ENCODE measurements around the gene GIPC2. TPM values are rescaled to one million over a fixed set of nuclear protein-coding genes. Genes with fewer than 3 reads are reported as not detected.

Gene GIPC2
- total and polyA plus RNA-seq, 9 of the 15 experiments (the other 6 are each of a cell fraction or from before 2014, with no cell fraction given), result 0.01 to 0.05 (median 0.04) TPM; not detected in 3

GRCh38 chr1:78032996-78033796, 12.6 kb upstream of the GIPC2 start:
- POLR2A ChIA-PET, result interaction anchor here (0.8 to 2.7 kb wide), 10 partner anchors 10 to 53 kb away, joined by 3 to 29 read pairs (median 4); partner anchors contain the start of gene DNAJB4
- H2AFZ ChIP-seq (ENCODE audit: low read depth, low read length), result peak overlapping the region; percentile 85
- TF ChIP-seq ARID4B (CRISPR knock-in tag; IDR thresholded peaks at IDR 0.05), result no peak
- TF ChIP-seq, protein P1, sequence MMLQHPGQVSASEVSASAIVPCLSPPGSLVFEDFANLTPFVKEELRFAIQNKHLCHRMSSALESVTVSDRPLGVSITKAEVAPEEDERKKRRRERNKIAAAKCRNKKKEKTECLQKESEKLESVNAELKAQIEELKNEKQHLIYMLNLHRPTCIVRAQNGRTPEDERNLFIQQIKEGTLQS (IDR thresholded peaks at IDR 0.05), result peak; percentile 58; the same call in 1 of the 2 replicates
- TF ChIP-seq, protein P1 (CRISPR knock-in tag; conservative IDR thresholded peaks at IDR 0.05), result no peak
- TF ChIP-seq FOXJ2 (tag; IDR thresholded peaks at IDR 0.05), result peak; percentile 75; the same call in 1 of the 2 replicates
- TF ChIP-seq DPF2 (IDR thresholded peaks at IDR 0.05), result 0 out of 2 replicates have a peak, but pooled peaks have one; percentile 35
- no peak for TF ChIP-seq DNMT1 (IDR thresholded peaks at IDR 0.05)
- TF ChIP-seq, protein P2, sequence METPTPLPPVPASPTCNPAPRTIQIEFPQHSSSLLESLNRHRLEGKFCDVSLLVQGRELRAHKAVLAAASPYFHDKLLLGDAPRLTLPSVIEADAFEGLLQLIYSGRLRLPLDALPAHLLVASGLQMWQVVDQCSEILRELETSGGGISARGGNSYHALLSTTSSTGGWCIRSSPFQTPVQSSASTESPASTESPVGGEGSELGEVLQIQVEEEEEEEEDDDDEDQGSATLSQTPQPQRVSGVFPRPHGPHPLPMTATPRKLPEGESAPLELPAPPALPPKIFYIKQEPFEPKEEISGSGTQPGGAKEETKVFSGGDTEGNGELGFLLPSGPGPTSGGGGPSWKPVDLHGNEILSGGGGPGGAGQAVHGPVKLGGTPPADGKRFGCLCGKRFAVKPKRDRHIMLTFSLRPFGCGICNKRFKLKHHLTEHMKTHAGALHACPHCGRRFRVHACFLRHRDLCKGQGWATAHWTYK (CRISPR knock-in tag; IDR thresholded peaks at IDR 0.05), result no peak
- TF ChIP-seq MEIS2 (IDR thresholded peaks at IDR 0.05; ENCODE audit: partially characterized antibody), result peak; percentile 13
- TF ChIP-seq SP1 (CRISPR knock-in tag; IDR thresholded peaks at IDR 0.05), result no peak
- TF ChIP-seq, protein P3, sequence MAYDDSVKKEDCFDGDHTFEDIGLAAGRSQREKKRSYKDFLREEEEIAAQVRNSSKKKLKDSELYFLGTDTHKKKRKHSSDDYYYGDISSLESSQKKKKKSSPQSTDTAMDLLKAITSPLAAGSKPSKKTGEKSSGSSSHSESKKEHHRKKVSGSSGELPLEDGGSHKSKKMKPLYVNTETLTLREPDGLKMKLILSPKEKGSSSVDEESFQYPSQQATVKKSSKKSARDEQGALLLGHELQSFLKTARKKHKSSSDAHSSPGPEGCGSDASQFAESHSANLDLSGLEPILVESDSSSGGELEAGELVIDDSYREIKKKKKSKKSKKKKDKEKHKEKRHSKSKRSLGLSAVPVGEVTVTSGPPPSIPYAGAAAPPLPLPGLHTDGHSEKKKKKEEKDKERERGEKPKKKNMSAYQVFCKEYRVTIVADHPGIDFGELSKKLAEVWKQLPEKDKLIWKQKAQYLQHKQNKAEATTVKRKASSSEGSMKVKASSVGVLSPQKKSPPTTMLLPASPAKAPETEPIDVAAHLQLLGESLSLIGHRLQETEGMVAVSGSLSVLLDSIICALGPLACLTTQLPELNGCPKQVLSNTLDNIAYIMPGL (CRISPR knock-in tag; IDR thresholded peaks at IDR 0.05), result no peak
- TF ChIP-seq ZNF589 (CRISPR knock-in tag; IDR thresholded peaks at IDR 0.05; ENCODE audit: low read depth), result no peak
- TF ChIP-seq RBBP5 (IDR thresholded peaks at IDR 0.05; ENCODE audit: borderline replicate concordance, insufficient read depth, low read length, poor library complexity, severe bottlenecking), result no peak

More at GRCh38 chr1:78032996-78033796, 12.6 kb upstream of the GIPC2 start:
- Histone ChIP-seq H3K9me3 (replicated peaks; ENCODE audit: control insufficient read depth, insufficient read depth, low read depth, low read length) (no peaks in the 10 kb centered on the region), H3K79me2 (ENCODE audit: control insufficient read depth, insufficient read depth, low read length) (no peaks in the 10 kb centered on the region), H3K36me3 (ENCODE audit: control insufficient read depth, insufficient read depth, low read length) (no peaks in the 10 kb centered on the region), H3K4me3 (no peak overlapping the region), H4K20me1 (replicated peaks; ENCODE audit: control insufficient read depth, insufficient read depth, low read length) (no peaks in the 10 kb centered on the region), H3K4me2 (ENCODE audit: insufficient read depth, low read length) (peak overlapping the region; percentile 51), H3K4me1 (replicated peaks in 1 of 2; ENCODE audit: control insufficient read depth in 2 of 2, insufficient read depth in 2 of 2, low read length in 2 of 2) (peaks cover 0 to 11% of the 10 kb centered on the region in 2 experiments; a peak in 2 of 5 replicates), H3K27ac (ENCODE audit: extremely low read depth, low read depth, low read length) (0 out of 3 replicates have a peak overlapping the region, but pooled peaks have one; percentile 27), H3K27me3 (ENCODE audit: control insufficient read depth in 2 of 2, insufficient read depth in 2 of 2, low read length in 2 of 2) (no peaks in the 10 kb centered on the region), H3K9me1 (ENCODE audit: control insufficient read depth, insufficient read depth, low read length) (no peaks in the 10 kb centered on the region), H3K9ac (ENCODE audit: insufficient read depth in 1 of 2, low read depth in 2 of 2, low read length in 2 of 2) (no peak overlapping the region; a peak in 1 of 4 replicates)
- intact Hi-C loops (cut with micrococcal nuclease), result no loop called here
- FAIRE-seq (peak; percentile 46), ATAC-seq (peak; percentile 87), DNase-seq (ENCODE audit: extremely low read depth in 1 of 4, low spot score in 3 of 4) (peak in 1 of 4 experiments; percentile 51)
- no TSS peak for BruUV-seq (replicated peaks)
- 15% methylated on average over 4 of the region's 4 CpGs for WGBS (ENCODE audit: insufficient coverage, low coverage, missing lambda C conversion rate)
- in situ Hi-C loops (cut with MboI), result no loop called here
- CTCF ChIA-PET (ENCODE audit: low intra/inter-chr PET ratio), result no interaction called here

All from K562 (cell line).